Left renal pelvis (tissue), 4 donors: ENCODE data around the gene ST6GALNAC2. TPM values are rescaled to one million over a fixed set of nuclear protein-coding genes. Genes with fewer than 3 reads are reported as not detected.
"Not testable (repeated sequence)": the region's sequence is repeated elsewhere in the genome, so short reads cannot be mapped to it uniquely, and the experiment has no call there.

Source experiments
- DNase-seq, 4 donors: peaks; one replicate each; pipeline ENCODE4 v3.0.0-alpha.2; 2013; ENCODE audit warnings: low read depth in 4 of 4, low spot score in 3 of 4
- polyA plus RNA-seq, 4 donors: library from polyadenylated mRNA; unstranded; fragments of 120-200 nt; gene quantifications; one replicate each; pipeline ENCODE4 v1.2.1, GENCODE V29; 2013; ENCODE audit not compliant: insufficient read length in 4 of 4

ST6GALNAC2 gene
- polyA plus RNA-seq, 4 donors: 0.55 to 12.3 (median 11.3) TPM

DNA sequence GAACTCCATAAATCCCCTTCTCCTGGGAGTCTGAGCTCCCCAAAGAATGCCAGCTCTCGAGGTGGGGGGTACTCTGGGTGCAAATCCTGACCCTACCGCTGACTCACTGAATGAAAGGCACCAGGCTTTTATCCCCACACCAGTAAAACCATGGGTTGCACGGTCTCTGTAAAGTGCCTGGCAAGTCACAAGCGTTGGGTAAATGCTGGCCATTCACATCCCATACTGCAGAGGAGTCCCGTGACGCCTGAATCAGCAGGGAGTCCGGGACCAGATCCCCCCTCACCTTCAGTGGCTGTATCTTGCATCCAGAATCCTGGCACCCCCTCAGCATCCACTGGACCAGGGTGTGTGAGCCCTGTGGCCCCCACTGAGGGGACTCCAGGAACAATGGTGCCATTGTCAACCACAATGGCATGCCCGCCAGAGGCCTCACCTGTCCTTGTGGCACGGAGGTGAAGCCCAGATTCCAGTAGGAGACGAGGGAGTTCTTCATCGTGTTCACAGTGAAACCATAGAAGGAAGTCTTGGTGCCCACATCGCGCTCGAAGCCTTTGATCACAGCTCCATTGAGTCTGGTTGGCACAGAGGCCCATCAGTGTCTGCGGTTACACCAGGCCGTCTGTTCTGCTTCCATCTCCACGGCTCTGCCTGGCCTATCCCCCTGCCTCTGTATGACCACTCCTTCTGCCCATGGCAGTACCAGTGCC, 13.3 kb downstream of the ST6GALNAC2 start:
- no peak for DNase-seq

DNA sequence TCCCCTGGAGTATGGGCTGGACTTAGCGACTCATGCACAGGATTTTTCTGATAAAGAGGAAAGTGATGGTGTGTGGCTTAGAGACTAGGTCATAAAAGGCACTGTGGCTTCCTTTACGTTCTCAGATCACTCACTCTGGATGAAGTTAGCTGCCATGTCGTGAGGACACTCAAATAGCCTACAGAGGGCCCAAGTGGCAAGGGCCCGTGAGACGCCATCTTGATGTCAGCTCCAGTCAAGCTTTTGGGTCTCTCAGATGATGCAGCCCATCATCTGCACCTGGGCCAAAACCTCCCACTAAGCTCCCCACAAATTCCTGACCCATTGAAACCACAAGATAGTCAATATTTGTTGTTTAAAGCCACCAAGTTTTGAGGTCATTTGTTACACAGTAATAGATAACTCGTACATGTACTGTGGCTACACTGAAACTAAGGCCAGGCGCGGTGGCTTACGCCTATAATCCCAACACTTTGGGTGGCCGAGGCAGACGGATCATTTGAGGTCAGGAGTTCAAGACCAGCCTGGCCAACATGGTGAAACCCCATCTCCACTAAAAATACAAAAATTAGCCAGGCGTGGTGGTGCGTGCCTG, 14.7 kb downstream of the ST6GALNAC2 start:
- DNase-seq: no peak

DNA sequence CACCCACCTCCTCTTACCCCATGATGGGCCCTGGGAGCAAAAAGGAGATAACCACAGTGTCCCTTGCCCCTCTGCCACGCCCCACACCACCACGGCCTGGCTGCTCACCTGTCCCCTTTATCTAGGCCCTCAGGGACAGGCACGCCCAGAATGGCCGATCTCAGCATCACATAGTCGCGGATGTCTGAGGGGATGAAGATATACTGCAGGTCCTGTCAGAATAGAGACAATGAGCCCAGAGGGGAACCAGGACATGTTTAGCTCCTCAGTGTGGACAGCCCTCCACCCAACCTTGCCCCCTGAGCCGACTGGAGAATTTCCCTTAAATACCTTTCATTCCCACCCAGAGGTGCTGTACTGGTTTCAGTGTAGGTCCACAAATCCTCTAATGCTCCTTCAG, 15.2 kb downstream of the ST6GALNAC2 start:
- no peak for DNase-seq

DNA sequence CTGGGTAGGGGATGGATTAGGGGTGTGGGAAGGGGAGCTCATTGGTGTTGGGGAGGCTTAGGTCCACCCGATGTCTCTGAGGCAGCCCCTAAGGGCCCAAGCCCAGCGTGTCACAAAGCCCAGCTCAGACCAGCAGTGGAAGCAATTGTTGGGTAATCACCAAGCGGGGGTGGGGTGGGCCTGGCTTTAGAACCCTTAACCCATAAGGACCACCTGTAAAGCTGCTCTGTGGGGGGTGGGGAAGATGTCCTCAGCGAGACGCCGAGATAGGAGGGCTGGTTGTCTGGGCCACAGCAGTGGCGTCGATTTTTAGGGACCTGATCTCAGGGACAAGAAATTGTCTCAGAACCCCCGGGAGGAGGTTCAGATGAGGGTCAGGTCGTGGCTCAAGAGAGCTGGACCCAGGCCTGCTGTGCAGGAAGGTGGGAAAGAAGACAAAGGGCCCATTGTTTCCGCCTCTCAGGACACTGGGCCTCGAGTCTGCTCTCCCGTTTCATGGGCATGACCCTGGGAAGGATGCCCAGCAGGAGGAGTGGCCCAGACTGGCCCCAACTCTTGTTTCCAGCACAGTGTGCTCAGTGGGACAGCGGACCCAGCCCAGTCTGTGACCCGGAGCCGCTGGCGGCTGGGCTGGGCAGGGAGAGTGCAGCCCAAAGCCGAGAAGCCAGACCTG, 15.9 kb downstream of the ST6GALNAC2 start:
- no peak for DNase-seq

DNA sequence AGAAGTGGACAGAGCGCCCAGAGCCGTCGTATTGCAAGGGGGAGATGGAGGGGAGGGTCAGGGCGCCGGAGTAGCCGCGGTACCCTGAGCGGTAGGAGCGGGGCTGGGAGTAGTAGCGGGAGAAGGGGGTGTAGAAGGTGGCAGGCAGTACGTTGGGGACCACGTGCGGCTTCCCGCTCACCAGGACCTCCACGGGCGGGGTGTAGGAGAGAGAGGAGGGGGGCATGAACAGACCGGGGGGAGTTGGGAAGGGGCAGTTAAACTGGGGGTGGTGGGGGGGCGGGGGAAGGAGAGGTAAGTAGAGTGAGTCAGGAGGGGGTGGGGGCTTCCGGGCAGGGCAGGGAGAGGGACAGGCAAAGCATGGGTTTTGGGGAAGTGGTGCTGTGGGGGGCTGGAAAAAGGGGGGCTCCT, 16.8 kb downstream of the ST6GALNAC2 start:
- no peak for DNase-seq

DNA sequence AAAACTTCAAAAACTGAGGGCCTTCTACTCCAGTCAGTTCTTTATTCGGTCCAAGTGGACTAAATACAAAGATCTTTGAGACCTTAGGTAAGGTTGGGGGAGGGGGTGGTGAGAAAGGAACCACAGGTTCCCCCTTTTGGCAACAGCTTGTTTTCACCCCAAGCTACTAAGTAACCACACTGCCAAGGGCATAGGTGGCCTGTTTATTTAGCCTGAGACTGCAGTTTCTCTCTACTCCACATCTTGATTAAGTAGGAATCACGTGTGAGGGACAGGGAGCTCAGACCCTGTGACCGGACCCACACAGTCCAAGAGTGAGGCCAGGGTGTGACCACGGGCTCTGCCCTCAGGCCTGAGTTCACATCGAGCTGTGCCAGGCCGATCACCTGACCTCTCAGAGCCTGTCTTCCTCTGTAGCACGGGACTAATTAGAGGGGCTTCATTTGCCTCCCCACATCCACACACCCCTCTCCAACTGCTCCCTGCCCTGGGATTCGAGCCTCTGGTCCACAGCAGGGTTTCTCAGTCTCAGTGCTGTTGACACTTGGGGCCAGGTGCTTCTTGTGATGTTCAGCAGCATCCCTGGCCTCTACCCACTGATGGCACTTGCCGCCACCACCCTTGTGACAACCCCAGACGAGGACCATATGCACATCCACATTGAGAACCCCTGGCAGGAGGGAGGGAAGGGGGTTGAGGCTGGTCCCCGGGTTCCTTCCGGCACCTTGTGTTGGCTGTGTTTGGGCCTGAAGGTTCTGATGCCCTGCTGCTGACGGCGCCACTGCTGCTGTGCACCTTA, 17.8 kb downstream of the ST6GALNAC2 start:
- no peak for DNase-seq

DNA sequence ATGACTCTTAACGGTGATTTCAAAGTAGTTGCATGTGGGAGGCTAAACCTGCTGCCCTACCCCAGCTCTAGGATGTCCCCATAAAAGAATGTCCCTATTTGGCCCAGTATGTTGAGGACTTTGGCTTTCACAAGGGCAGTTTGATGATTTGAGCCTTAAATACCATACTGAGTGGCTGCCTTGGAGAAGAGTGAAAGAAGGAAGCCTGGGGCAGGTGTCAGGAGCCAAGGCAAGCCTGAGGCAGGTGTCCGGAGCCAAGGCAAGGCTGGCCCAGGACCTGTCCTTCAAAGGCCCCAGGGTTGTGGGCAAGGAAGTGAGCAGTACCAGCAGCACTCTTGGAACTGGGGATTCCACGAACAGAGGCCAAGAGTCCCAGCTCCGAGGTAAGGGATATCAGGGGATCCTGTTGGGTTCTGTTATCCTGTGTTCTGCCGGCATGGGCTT, 18.6 kb downstream of the ST6GALNAC2 start:
- no peak for DNase-seq

DNA sequence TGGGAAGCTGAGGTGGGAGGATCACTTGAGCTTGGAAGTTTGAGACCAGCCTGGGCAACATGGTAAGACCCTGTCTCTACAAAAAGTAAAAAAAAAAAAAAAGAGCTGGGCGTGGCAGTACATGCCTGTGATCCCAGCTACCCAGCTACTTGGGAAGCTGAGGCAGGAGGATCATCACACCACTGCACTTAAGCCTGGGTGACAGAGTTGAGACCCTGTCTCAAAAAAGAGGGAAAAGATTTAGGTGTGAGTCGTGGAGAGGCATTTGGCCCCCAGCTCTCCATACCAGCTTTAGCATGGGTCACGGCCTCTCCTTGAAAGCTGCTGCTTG, 19.1 kb downstream of the ST6GALNAC2 start:
- DNase-seq: no peak

DNA sequence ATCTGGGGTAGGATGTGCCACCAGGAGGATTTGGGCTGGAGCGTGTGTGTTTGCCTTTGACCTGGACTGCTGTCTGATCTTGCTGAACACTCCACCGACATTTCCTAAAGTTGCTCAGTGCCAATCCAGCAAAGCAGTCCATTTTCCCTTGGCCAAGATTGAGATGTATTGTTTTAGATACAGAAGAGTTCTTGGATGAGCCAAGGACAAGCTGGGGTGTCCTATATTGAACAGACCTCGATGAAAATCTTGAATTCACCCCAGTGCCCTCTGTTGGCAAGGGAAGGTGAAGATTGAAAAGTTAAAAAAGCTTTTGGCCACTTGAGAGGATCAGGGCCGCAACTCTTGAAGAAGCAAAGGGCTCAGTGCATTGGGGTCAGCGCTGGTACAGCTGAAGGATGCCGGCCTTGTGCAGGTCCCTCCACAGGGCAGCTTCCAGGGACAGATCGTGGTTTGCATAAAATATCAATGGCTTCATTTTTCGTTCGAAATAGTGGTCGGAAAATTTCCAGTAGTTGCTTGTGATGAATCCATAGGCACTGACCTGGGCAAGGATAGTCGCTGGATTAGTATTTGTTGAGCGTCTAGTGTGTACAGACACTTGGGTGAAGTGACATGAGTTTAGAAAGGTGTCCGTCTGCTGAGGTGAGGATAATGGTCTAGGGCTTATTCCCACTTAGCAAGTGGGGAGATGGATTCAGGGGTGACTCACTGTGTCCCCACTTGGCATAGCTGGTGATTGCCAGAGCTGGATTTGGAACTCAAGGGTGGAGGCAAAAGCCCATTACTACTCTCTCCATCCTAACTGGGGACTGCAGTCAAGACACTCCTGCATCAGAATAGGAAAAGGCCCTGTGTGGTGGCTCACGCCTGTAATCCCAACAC, 19.7 kb downstream of the ST6GALNAC2 start:
- DNase-seq: no peak

DNA sequence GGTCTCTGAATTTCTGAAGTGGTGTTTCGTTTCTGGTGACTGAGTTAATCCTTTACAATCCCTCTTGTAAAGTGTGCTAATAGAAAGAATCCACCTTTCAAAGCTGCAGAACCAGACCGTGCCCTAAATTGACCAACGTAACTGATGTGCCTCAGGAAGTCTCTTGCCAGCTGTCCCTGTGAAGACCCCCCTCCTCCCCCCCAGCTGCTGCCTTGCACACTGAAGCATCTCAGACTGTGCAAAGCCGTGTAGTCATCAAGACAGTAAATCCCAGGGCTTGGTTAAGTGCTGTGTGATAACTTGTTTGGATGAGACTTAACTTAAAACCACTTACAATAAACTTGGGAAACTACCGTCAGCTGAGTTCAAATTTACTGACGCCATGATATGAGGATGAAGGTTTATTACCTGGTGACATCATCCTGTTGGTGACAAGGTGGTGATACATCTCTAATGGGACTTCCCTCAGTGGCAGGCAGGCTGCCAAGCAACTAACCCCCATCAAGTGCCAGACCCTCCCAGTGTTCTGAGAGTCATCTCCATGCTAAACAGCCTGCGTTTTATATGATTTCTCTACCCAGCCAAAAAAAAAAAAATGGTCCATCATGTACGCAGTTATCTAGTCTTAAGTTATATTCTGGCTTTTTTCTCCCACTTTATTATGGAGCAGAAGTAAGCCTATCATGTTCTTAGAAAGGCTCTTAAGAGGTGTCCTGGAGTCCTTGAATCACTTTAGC, 20.5 kb downstream of the ST6GALNAC2 start:
- DNase-seq: not testable (repeated sequence)

DNA sequence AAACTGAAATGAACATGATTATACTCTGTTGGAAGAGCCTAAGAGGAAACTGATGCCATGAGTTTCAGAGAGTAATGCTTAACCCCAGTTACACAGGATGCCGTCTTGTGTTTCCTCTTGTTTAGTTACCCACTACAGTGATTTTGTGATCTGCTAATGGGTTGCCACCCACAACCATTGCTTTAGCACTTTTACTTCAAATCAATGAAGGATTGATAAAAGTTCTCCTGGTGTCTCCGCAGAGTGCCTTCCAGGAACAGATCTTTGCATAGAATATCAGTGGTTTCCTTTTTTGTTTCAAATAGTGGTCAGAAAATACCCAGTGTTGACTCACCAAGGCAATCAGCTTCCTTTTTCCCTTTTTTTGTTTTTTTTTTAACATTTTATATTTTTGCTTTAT, 22.3 kb downstream of the ST6GALNAC2 start:
- not testable (repeated sequence) for DNase-seq

DNA sequence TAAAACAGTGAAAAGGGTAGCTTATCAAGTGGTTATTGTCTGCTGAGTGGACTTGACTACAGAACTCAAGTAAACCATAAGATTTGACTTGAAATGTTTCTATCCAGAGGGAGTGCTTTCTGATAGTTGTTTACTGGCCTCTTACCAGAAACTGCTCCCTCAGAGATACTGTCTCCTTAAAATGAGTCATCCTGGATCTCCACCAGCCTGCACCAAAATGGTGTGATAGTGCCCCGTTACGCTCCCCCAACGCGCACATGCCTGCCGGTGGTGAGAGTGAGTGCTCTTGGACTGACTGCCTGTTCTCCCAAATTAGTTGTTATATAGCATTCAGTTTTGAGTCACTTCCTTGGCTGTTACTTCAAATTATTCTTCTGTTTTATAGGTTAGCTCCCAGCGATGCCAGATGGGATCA, 22.9 kb downstream of the ST6GALNAC2 start:
- DNase-seq: no peak

DNA sequence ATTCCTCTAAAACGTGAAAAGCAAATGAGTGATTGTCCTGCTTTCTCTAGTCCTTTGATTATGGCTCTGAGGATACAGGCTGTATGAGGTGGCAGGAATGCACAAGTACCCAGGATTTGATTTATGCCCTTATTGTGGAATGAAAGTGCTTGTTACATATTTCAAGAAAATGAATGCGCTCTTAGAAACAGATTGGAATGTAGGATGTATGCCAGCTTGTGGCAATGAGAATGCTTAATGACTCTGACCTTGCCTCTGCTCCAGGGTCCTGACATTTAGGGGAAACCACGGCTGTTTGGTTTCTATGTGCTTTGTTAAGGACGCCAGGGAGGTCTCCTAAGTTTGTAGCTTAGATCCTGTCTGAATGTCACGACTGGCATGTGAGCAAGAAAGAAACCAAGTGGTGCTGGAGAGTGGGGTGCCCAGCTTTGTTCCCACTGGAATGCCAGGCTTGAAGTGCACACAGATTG, 23.8 kb downstream of the ST6GALNAC2 start:
- no peak for DNase-seq

DNA sequence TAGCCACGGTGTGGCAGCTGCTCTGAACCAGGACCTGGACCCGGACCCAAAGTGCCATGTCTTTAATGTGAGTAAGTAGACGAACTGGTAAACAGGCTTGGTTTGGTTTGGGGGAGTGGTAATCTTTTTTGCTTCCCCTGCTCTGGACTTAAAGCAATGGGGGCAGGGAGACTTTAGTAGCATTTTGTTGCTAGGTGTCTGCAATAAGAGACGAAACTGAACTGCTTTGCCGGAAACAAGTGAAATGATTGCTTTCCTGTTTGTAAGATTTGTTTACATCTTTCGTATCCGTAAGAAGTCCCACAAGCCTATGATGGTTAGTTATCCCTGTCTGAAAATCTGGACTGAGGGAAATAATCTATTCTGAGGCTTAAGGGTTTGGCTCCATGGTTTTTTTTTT, 24.3 kb downstream of the ST6GALNAC2 start:
- DNase-seq: no peak

DNA sequence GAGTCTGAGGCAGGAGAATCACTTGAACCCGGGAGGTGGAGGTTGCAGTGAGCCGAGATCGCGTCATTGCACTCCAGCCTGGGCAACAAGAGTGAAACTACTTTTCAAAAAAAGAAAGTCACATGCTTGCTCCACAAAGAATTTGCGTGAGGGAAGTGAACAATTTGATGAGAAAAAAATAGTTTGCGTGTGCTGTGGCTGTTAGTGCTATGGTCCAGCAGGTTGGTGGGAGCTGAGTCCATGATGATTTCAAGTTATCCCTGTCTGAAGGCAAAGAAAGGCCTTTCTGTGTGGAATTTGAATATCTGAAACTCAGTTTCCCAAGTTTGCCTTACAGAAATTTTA, 24.8 kb downstream of the ST6GALNAC2 start:
- no peak for DNase-seq

DNA sequence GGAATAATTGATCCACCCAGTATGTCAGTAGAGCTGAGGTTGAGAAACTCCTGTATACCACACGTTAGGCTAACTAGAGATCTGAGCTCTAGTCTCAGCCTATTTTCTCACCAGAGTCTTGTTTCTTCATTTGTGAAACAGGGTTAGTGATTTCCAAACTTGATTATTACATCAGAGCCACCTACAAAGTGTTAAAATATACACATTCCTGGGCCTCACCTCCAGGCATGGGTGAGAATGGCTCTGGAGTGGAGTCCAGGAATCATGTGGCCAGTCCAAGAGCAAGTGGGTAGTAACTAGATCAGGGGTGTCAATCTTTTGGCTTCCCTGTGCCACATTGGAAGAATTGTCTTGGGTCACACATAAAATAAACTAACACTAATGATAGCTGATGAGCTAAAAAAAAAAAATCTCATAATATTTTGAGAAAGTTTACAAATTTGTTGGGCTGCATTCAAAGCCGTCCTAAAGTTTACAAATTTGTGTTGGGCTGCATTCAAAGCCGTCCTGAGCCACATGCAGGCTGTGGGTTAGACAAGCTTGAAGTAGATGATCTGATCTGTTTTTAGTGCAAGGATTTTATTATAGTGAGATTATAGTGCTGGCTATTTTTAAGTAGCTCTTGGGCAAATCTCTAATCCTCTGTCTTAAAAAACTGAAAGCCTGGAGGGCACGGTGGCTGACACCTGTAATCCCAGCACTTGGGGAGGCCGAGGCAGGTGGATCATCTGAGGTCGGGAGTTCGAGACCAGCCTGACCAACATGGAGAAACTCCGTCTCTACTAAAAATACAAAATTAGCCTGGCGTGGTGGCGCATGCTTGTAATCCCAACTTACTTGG, 25.4 kb downstream of the ST6GALNAC2 start:
- DNase-seq: no peak

DNA sequence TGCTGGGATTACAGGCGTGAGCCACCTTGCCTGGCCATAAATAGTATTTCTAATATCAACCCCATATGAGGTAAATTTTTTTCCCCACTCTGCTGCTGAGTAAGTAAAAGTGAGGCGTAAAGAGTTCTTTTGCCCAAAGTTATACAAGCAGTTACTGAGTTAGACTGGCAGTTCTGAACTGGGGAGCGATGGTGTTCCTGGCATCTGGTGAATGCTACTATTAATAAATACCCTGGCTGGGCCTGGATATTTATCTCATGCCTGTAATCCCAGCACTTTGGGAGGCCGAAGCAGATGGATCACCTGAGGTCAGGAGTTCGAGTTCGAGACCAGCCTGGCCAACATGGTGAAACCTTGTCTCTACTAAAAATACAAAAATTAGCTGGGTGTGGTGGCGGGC, 26.2 kb downstream of the ST6GALNAC2 start:
- DNase-seq: not testable (repeated sequence)

DNA sequence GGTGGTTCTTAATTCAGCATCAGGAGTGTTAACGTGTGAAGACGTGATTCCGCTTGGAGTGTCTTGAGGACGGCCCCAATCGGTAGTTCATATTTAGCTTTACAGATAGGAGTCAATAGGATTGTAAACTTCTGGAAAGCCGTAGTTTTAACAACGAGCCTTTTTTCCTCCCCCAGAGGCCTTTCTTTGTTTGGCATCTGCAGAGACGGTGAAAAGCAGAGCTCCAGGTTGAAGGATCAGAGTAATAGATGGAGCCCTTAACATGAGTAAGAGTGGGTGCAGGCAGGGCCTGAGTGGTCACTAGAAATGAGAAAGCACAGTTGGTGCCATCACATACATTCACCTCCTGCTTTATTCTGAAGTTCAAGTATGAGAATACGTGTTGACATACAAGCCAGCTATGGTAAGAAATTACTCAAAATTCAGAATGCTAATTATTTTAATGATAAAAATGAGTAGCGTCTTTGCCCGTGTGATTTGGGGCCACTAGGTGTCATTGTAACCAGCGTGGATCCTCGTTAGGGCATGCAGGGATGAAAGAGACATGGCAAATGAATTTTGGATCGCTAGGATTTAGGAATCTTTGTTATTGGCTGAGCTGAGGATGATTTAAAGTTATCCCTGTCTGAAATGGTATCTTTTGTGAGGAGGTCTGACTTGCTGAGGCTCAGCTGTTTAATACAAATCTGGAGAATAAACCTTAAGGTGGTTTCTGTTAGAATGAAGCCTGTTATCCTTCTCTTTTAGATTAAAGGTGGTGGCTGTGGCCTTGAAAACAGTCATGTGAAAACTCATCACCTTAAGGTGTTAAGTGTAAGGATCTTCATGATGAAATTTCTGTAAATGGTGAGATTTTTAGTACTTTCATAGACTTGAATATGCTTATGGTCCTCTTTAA, 27.2 kb downstream of the ST6GALNAC2 start:
- DNase-seq: no peak
